ENCODE measurements around the gene ANKS1B. TPM values are rescaled to one million over a fixed set of nuclear protein-coding genes. Genes with fewer than 3 reads are reported as not detected.
"Not testable (repeated sequence)": the region's sequence is repeated elsewhere in the genome, so short reads cannot be mapped to it uniquely, and the experiment has no call there.

The ANKS1B gene
- total RNA-seq, 4 donors from 2014 or later = 14.0 to 38.4 (median 28.6) TPM

DNA sequence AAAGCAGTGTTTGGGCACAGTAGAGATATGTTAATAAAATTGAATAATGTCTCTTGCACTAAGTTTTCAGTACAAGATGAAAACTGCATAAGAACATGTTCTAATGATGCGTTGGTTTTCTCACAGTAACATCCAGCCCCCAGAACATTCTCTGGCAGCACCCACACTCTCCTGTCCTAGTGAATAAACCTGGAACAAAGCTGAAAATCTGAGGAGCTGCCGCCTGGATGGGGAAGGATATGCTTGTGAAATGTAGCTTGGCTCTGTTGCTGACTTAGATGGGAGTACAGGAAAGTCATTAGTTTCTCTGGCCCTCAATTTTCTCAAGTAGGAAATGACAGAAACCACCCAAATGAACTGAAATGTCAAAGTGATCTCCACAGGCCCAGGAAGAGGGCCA, 1015.8 kb downstream of the ANKS1B start:
- TF ChIP-seq CTCF (IDR thresholded peaks at IDR 0.05) = no peak
- no peak for TF ChIP-seq EP300 (IDR thresholded peaks at IDR 0.05)
- TF ChIP-seq POLR2A (IDR thresholded peaks at IDR 0.05) = no peak
- H3K9me3 ChIP-seq = no peaks in the 10 kb centered on the region
- H3K27me3 ChIP-seq = no peaks in the 10 kb centered on the region
- no peaks in the 10 kb centered on the region for H3K36me3 ChIP-seq
- no peak for DNase-seq (ENCODE audit: low spot score in 2 of 2)
- 83 to 93% methylated on average over 2 of the region's 2 CpGs for WGBS, 2 donors
- H3K27ac ChIP-seq = no peak overlapping the region
- H3K4me3 ChIP-seq = no peak overlapping the region
- no peaks in the 10 kb centered on the region for H3K4me1 ChIP-seq

- not testable (repeated sequence) for H3K4me3 ChIP-seq; H3K27ac ChIP-seq; H3K27me3 ChIP-seq; H3K4me1 ChIP-seq; DNase-seq (ENCODE audit: low spot score in 2 of 2); H3K36me3 ChIP-seq
- WGBS, 2 donors = 91 to 98% methylated on average over 5 of the region's 5 CpGs
- H3K9me3 ChIP-seq = peaks cover 0 to 24% (median 0%) of the 10 kb centered on the region in 4 donors
Measured at GRCh38 chr12:98957135-98957534, 1027.6 kb downstream of the ANKS1B start.

GRCh38 chr12:98955284-98955683, 1029.5 kb downstream of the ANKS1B start:
- no peak for DNase-seq (ENCODE audit: low spot score in 2 of 2)

GRCh38 chr12:98954506-98954905, 1030.2 kb downstream of the ANKS1B start:
- Histone ChIP-seq H3K4me3 (no peak overlapping the region), H3K36me3 (no peaks in the 10 kb centered on the region), H3K27ac (no peak overlapping the region), H3K27me3 (no peaks in the 10 kb centered on the region), H3K4me1 (no peaks in the 10 kb centered on the region), H3K9me3 (peaks cover 0 to 1% (median 0%) of the 10 kb centered on the region in 4 donors)
- WGBS, 2 donors = 86 to 96% methylated on average over 1 of the region's 1 CpG
- DNase-seq (ENCODE audit: low spot score in 2 of 2) = no peak
- TF ChIP-seq EP300 (IDR thresholded peaks at IDR 0.05) (no peak), CTCF (IDR thresholded peaks at IDR 0.05) (no peak), POLR2A (IDR thresholded peaks at IDR 0.05) (no peak)

More at GRCh38 chr12:98955284-98955683, 1029.5 kb downstream of the ANKS1B start:
- no peaks in the 10 kb centered on the region for H3K4me1 ChIP-seq
- peaks cover 0 to 9% (median 0%) of the 10 kb centered on the region in 4 donors for H3K9me3 ChIP-seq
- no peak overlapping the region for H3K4me3 ChIP-seq
- TF ChIP-seq POLR2A (IDR thresholded peaks at IDR 0.05) (no peak), CTCF (IDR thresholded peaks at IDR 0.05) (no peak), EP300 (IDR thresholded peaks at IDR 0.05) (no peak)
- H3K27me3 ChIP-seq = no peaks in the 10 kb centered on the region
- H3K27ac ChIP-seq = no peak overlapping the region
- WGBS, 2 donors = 58 to 59% methylated on average over 4 of the region's 4 CpGs
- no peaks in the 10 kb centered on the region for H3K36me3 ChIP-seq

- Histone ChIP-seq H3K27me3 (no peaks in the 10 kb centered on the region), H3K27ac (no peak overlapping the region), H3K9me3 (no peaks in the 10 kb centered on the region), H3K36me3 (no peaks in the 10 kb centered on the region), H3K4me3 (no peak overlapping the region), H3K4me1 (no peaks in the 10 kb centered on the region)
- no peak for TF ChIP-seq CTCF (IDR thresholded peaks at IDR 0.05)
- no peak for TF ChIP-seq EP300 (IDR thresholded peaks at IDR 0.05)
- TF ChIP-seq POLR2A (IDR thresholded peaks at IDR 0.05) = no peak
- WGBS, 2 donors = 72 to 79% methylated on average over 7 of the region's 7 CpGs
- no peak for DNase-seq (ENCODE audit: low spot score in 2 of 2)
Measured at GRCh38 chr12:98951406-98951805, 1033.3 kb downstream of the ANKS1B start.
